Measurements from ENCODE around the gene EVL.

- TF ChIP-seq CTCF (IDR thresholded peaks at IDR 0.05) = no peak
- no peak for TF ChIP-seq MYC (IDR thresholded peaks at IDR 0.05; ENCODE audit: borderline replicate concordance, low read length)
- TF ChIP-seq POLR2A (IDR thresholded peaks at IDR 0.05; ENCODE audit: low read length) = no peak
- TF ChIP-seq E2F6 (IDR thresholded peaks at IDR 0.05; ENCODE audit: borderline replicate concordance, low read depth) = no peak
- TF ChIP-seq JUNB (IDR thresholded peaks at IDR 0.05) = no peak
- TF ChIP-seq MAX (IDR thresholded peaks at IDR 0.05) = no peak
- TF ChIP-seq ZNF302 (CRISPR knock-in tag; IDR thresholded peaks at IDR 0.05) = no peak
Measured at GRCh38 chr14:100168506-100168905, 103.3 kb downstream of the EVL start.
